Pons (tissue), 1 donor: ENCODE measurements around the gene SPINK14.

Experiments
- DNase-seq: peaks from one replicate; pipeline ENCODE4 v3.0.0-alpha.2; 2016; ENCODE audit warnings: low spot score

Gene SPINK14

GRCh38 chr5:148201151-148201550 lies 32.8 kb downstream of the SPINK14 start:
- DNase-seq = no peak

DNA sequence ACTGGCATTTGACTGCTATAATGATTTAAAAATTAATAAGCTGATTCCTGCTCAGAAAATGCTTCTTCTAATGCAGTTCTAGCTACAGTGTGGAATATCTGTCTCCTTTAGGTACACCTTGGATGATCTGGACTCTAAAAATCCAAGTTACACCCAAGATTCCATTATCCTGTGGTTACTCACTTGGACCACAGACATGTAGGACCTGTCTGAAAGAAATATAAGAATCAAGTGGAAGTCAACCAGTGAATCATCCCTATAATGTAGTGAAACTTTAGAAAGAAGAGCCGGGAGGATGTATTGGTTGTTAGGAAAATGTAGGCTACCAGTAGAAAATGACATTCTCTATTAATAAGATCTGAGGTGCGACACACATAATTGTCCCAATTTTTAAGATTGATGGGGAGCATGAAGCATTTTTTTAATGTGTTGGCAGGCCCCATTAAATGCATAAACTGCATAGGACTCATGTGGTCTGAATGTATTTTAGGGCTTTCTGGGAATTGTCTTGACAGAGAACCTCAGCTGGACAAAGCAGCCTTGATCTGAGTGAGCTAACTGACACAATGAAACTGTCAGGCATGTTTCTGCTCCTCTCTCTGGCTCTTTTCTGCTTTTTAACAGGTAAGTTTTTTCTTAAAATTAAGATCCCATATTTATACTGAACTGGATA lies 34.3 kb downstream of the SPINK14 start, which contains the start of gene SPINK6:
Gene SPINK6, plus strand, starts transcription at position 512 of the 673 bp plus-strand sequence. Its CDS starts 55 bp downstream, at position 567.
- no peak for DNase-seq

DNA sequence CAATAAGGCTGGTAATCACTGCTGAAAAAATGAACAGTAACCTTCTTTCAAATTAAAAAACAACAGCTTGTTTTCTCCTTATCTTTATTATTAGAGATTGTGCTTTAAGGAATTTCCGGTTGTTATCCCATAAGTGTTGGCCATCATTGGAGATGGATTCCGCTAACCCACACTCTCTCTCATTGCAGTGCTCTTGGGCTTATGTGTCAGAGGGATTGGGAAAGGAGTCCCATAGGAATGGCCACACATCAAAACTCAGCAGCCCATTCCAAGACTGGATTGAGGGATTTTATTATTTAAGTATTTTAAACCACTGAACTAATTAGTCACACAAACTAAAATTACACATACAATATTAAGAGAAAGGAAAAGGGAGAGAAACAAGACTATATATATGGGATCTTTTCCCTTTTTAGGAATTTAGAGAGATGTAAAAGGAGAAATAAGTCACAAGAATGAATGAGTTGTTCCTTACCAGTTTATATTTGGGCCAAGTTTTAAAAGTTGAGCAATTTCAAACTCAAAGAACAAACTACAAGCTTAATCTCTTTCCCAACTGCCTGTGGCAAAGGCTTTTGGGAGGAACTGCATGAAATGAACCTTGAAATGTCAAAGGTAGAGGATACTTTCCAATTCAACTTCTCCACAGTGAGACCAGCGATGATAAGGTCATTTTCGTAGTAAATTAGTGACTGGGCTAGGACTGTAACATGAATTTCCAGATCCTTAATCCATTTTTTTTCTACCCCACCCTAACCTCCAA lies 36.9 kb downstream of the SPINK14 start:
- no peak for DNase-seq

- DNase-seq = no peak
Measured at GRCh38 chr5:148205865-148206264, 37.5 kb downstream of the SPINK14 start.

GRCh38 chr5:148206620-148207019 lies 38.3 kb downstream of the SPINK14 start:
- DNase-seq = no peak

GRCh38 chr5:148208226-148208625 lies 39.9 kb downstream of the SPINK14 start:
- no peak for DNase-seq

- peak; percentile 8 for DNase-seq
Measured at GRCh38 chr5:148209151-148209770, 40.9 kb downstream of the SPINK14 start.

DNA sequence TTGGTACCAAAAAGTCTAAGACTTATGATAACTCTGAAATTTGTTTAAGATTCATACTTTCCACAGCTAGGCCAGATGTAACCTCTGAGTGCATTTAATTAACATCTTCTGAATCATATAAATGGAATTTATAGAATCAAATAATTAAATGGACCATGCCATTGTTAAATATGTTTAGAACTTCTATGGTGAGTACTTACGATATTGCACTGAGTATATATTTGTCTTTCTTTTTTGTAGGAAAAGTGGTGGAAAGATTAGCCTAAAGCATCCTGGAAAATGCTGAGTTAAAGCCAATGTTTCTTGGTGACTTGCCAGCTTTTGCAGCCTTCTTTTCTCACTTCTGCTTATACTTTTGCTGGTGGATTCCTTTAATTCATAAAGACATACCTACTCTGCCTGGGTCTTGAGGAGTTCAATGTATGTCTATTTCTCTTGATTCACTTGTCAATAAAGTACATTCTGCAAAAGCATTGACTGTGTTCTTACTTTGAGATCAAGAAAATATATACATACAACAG lies 46.4 kb downstream of the SPINK14 start:
- no peak for DNase-seq

GRCh38 chr5:148221508-148221907 lies 53.2 kb downstream of the SPINK14 start:
- DNase-seq = no peak

- no peak for DNase-seq
Measured at GRCh38 chr5:148224117-148224742, 55.9 kb downstream of the SPINK14 start.
